Left colon (tissue), 2 donors: ENCODE measurements around the gene RNF14. TPM values are rescaled to one million over a fixed set of nuclear protein-coding genes. Genes with fewer than 3 reads are reported as not detected.
A peak's percentile ranks its signal among the peaks of the same experiment; 100 is the strongest.

ENCODE experiments used
- ATAC-seq: fragments of 200-7000 bp; cut with Tn5 transposase; one replicate; pipeline ENCODE4 v1.9.1; 2020; ENCODE audit warnings: mild to moderate bottlenecking, moderate library complexity
- DNase-seq, 2 donors: peaks; one replicate each; pipeline ENCODE4 v3.0.0-alpha.2; 2020
- intact Hi-C, 2 donors: fragments of 100-400 bp; cut with DNase I in 1 of 2; cut with micrococcal nuclease in 1 of 2; formaldehyde crosslinking; loops; one replicate each; pipeline versions ENCODE4 v1.11.2 to v1.14.0; 2022; cut with DNase I, micrococcal nuclease
- total RNA-seq, 2 donors: library from RNA; stranded (reverse); fragmentation: NEBNext Ultra II Directional; extraction: Animal tissue kit (Norgen Biotek cat#: 25700); gene quantifications; one replicate each; pipeline ENCODE4 v1.2.1, GENCODE V29; 2021
- donor health status: DM: no; HTN: no; CAD: no.
- donor health status: DM: yes; HTN: yes; CAD: no.

The RNF14 gene
- total RNA-seq, 2 donors from 2014 or later, result 69.3 to 72.0 TPM

- ATAC-seq, result no peak
- intact Hi-C loops, result no loop called here
- DNase-seq, result no peak
These were observed 24.8 kb upstream of the RNF14 start for GRCh38 chr5:141944076-141944475.

GRCh38 chr5:141945511-141946051, 23.3 kb upstream of the RNF14 start:
- ATAC-seq (peak; percentile 28), DNase-seq (no peak)
- intact Hi-C loops, result no loop called here

- DNase-seq, result no peak
- intact Hi-C loops, result no loop called here
- ATAC-seq, result no peak
These were observed 21.6 kb upstream of the RNF14 start for GRCh38 chr5:141947316-141947715.

- DNase-seq (no peak), ATAC-seq (no peak)
- intact Hi-C loops, result no loop called here
These were observed 20.1 kb upstream of the RNF14 start for GRCh38 chr5:141948812-141949211.

GRCh38 chr5:141949511-141949910, 19.4 kb upstream of the RNF14 start:
- intact Hi-C loops, result no loop called here
- DNase-seq, result no peak
- ATAC-seq, result no peak

- intact Hi-C loops, result no loop called here
- DNase-seq, result no peak
- ATAC-seq, result no peak
These were observed 18.5 kb upstream of the RNF14 start for GRCh38 chr5:141950207-141951005.

- no peak for ATAC-seq
- no peak for DNase-seq
- intact Hi-C loops, result no loop called here
These were observed 17.5 kb upstream of the RNF14 start for GRCh38 chr5:141951332-141951781.

- intact Hi-C loops, result no loop called here
- ATAC-seq (no peak), DNase-seq (no peak)
These were observed 16.9 kb upstream of the RNF14 start for GRCh38 chr5:141952020-141952419.

- intact Hi-C loops, result no loop called here
- DNase-seq, result no peak
- ATAC-seq, result no peak
These were observed 14.7 kb upstream of the RNF14 start for GRCh38 chr5:141954194-141954593.

GRCh38 chr5:141957367-141957996, 11.4 kb upstream of the RNF14 start:
- intact Hi-C loops, result no loop called here
- ATAC-seq, result no peak

GRCh38 chr5:141958113-141958512, 10.8 kb upstream of the RNF14 start, which contains the start of gene PCDH12:
Gene PCDH12 (minus strand): TSS chr5:141958202. CDS start chr5:141957851, 351 bp downstream.
- ATAC-seq (no peak), DNase-seq (no peak)
- intact Hi-C loops, result no loop called here

More at GRCh38 chr5:141957367-141957996, 11.4 kb upstream of the RNF14 start:
- no peak for DNase-seq

- ATAC-seq (peak; percentile 27), DNase-seq (no peak)
- intact Hi-C loops, result no loop called here
These were observed 10.2 kb upstream of the RNF14 start for GRCh38 chr5:141958546-141959172.

GRCh38 chr5:141960018-141960417, 8.9 kb upstream of the RNF14 start:
- peak; percentile 33 for ATAC-seq
- peak in 1 of 2 donors; percentile 32 for DNase-seq
- intact Hi-C loops, result loop anchor here (5.0 to 10.0 kb wide), 2 partner anchors 268 to 275 kb away; partner anchors contain the start of gene ARAP3 (in 1 of the 2)

- intact Hi-C loops, result loop anchor here (5.0 to 10.0 kb wide), 2 partner anchors 268 to 276 kb away; partner anchors contain the start of gene ARAP3 (in 1 of the 2)
- peak; percentile 93 for ATAC-seq
- peak; percentile 83 to 93 for DNase-seq
These were observed 8.2 kb upstream of the RNF14 start for GRCh38 chr5:141960449-141961323.

GRCh38 chr5:141961466-141961865, 7.4 kb upstream of the RNF14 start:
- no peak for DNase-seq
- intact Hi-C loops, result loop anchor here (5.0 to 10.0 kb wide), 2 partner anchors 269 to 277 kb away; partner anchors contain the start of gene ARAP3 (in 1 of the 2)
- no peak for ATAC-seq

GRCh38 chr5:141963701-141964100, 5.2 kb upstream of the RNF14 start:
- no peak for ATAC-seq
- DNase-seq, result no peak
- intact Hi-C loops, result loop anchor here (5.0 to 10.0 kb wide), 2 partner anchors 271 to 279 kb away; partner anchors contain the start of gene ARAP3 (in 1 of the 2)

GRCh38 chr5:141965071-141965470, 3.8 kb upstream of the RNF14 start:
- intact Hi-C loops, result loop anchor here in 1 of 2 donors (10.0 kb wide), 1 partner anchor 280 kb away; the partner anchor contains the start of gene ARAP3
- ATAC-seq (no peak), DNase-seq (no peak)
